Peyer's patch (tissue), 4 donors: ENCODE data around the gene PRELP.

Experiments
- CTCF ChIP-seq, 6 experiments: fragments of 450-650 bp in 4 of 6; fragments of 200-600 bp in 2 of 6; sonication (generic) in 1 of 6; IDR thresholded peaks; one replicate each; pipeline ENCODE4 v1.5.1; 2017 to 2019; ENCODE audit warnings: antibody characterized with exemption in 6 of 6, mild to moderate bottlenecking in 3 of 6, moderate library complexity in 1 of 6
- POLR2A ChIP-seq, 2 donors: fragments of 450-650 bp; IDR thresholded peaks; one replicate each; pipeline ENCODE4 v1.5.1; 2017; ENCODE audit warnings: antibody characterized with exemption in 2 of 2, mild to moderate bottlenecking in 2 of 2, moderate library complexity in 2 of 2

- no peak for TF ChIP-seq CTCF (IDR thresholded peaks at IDR 0.05)
- TF ChIP-seq POLR2A (IDR thresholded peaks at IDR 0.05): no peak
These were observed 33.5 kb downstream of the PRELP start for GRCh38 chr1:203509135-203509534.
